GM18511 (cell line): ENCODE measurements around the gene CD180.
A peak's percentile ranks its signal among the peaks of the same experiment; 100 is the strongest.

ENCODE experiments used
- ATAC-seq: cut with Tn5 transposase; IDR thresholded peaks from one replicate; pipeline ENCODE4 v1.9.1; 2021; ENCODE audit warnings: mild to moderate bottlenecking, moderate library complexity; ENCODE audit not compliant: unreplicated experiment

CD180 gene

DNA sequence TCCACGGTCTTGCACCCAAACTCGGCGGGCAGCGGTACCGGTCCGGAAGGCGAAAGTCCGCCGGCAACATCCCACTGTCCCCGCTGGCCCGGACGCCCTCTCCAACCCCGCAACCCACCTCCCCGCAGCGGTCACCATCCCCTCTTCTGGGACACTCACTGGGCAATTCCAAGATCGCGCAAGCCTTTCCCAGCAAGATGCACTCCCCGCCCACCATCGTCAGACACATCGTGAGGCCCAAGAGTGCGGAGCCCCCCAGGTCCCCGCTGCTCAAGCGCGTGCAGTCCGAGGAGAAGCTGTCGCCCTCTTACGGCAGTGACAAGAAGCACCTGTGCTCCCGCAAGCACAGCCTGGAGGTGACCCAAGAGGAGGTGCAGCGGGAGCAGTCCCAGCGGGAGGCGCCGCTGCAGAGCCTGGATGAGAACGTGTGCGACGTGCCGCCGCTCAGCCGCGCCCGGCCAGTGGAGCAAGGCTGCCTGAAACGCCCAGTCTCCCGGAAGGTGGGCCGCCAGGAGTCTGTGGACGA lies 33.3 kb downstream of the CD180 start:
- no peak for ATAC-seq

DNA sequence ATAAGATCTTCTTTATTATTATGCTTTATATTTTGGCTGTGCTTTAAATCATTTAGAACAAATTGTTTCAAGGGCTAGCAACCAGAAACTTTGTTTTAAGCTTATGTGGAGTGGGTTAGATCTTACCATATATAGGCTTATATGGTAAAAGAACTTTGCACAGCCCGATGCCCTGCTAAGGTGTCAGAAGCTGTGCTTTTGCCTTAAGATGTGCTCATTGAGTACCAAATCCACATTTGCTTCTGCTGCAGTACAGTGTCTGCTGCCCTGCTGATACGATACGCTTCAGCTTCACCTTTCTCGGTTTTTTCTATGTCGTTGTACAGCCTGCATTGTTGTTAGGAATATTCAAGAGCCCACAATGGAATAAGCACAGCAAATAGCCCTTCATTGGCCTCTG lies 34.8 kb downstream of the CD180 start:
- ATAC-seq = no peak

DNA sequence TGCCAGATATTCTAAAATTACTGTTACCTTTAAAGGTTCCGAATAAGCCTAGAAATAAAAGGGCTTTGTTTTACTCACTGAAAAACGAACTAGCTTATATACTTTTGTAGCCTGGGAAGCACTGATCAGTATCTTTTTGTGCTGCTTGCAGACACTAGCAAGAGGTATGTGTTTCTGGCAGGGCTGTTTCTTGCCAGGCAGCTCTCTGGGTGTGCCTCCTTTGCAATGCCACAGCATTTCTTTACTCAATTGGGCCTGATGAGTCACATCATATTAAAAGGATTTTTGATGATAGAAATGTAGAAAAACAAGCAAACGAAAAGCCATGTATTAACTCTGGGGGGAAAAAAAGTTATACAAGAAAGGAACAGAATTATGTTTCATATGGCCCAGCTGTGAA lies 35.6 kb downstream of the CD180 start:
- ATAC-seq = no peak

DNA sequence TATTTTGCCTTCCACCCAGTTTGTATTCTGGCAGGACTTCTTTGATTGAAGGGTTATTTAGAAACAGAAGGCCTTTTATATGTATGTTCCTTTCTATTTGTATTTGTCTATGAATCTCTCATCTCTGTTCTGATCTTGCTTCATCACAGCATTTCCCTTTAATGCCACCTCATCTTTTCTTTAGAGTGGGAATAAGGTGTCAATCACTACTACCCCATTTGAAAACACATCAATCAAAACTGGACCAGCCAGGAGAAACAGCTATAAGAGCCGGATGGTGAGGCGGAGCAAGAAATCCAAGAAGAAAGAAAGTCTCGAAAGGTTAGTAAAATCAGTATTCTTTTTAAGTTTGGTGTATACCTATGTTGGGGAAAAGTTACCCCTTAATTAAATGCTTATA lies 36.3 kb downstream of the CD180 start:
- no peak for ATAC-seq

DNA sequence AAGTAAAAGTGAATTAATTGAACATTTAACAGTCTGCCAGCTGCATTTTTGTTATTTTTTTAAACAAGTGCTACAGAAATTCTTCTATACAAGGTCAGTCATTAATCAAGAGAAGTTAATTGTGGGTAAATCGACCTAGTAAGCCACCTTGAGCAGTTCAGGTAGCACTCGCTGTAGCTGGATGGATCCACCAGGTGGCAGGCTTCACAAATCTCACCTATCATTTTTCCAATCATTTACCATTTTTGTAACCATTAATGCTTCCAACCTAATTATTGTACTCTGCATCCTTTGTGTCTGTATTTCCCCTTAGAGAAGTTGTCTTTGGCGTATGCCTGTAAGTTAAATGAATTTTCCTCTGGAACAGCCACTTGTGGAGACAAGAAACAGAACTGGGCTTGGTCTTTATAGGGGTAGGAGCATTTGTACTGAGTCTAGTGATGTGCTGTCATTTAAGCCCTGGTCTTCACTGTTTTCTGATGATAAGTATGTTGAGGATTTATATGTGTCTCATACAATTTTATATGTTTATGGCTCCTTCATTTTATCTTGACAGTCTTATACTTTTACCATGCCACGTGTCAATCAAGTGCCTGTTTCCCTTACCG lies 39.5 kb downstream of the CD180 start:
- peak; percentile 77 for ATAC-seq

DNA sequence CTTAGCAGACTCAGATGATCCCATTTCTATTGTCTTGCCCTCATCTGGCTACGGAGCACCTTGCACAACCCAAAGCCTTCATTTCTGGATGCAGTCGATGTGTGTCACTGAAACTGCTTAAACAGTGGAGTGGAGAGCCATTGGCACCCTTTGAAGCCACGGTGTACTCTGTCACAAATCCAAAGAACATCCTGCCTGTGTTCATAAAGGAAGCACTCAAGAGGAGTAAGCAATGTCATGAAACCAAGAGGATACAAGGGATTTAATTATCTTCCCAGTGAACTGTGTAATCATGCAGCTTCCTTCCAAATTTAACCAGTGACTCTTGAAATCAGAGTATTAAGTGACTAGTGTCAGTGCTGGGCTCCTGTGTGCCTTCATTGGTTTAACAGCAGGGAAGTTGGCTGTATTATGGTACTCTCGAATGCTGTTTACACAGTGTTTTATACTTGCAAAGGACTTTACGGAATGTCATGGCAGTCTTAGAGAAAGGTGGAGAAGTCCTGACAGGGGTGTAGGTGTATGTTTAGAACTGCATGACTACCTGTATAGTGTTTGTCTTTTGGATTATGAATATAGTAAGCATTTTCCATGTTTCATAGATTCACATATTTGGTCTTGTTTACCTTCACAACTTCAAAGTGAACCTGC lies 41.9 kb downstream of the CD180 start:
- ATAC-seq = no peak

DNA sequence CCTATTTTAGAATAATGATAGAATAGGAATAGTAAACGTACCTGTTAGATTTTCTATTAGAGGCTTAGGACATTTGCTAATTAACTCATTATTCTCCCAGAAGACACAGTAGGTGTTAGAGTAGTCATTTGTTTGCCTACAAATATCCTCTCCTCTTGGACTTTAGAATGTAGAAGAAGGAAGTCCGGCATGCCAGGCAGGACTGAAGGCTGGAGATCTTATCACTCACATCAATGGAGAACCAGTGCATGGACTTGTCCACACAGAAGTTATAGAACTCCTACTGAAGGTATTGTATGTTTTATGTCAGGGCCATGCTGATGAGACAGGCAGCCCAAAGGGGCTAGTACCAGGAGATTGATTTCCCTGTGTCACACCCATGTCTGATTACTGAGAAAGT lies 43.3 kb downstream of the CD180 start:
- ATAC-seq = no peak

DNA sequence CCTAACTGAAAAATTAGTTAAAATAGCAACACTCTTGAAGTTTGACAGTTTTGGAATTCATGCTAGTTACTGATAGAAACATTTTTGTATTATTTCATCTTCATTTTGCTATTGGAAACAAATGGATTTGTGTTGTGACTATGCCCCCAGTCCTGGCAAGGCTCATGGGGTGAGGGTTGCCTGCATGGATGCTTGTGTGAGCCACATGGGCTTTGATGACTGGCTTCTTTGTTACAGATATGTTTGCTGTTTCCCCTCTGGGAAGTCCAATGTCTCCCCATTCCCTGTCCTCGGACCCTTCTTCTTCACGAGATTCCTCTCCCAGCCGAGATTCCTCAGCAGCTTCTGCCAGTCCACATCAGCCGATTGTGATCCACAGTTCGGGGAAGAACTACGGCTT lies 44.2 kb downstream of the CD180 start:
- ATAC-seq = no peak

DNA sequence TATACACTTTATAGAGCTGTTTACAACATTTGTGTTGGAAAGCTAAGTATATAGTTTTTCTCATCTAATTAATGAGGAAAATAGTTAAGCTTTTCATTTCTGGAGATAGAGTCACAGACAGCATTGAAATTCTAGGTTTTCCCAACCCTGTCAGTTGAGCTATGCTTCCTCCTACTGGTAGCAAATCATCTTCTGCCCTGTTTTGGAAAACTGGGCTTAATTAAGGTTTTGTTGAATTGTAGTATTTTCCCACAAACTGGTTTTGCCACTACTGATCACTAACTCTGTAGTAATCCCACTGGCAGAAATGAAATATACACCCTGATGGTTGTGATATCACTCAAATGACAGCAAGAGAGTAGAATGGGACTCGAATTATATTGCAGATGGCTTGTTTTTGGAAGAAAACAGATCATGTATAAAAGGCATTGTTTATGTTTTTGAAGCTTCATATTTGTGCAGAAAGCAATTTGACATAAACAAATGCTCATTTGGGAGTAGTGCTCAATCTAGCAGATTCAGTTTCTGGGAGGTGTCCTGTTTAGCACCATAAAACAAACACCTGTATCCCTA lies 46.6 kb downstream of the CD180 start:
- no peak for ATAC-seq

DNA sequence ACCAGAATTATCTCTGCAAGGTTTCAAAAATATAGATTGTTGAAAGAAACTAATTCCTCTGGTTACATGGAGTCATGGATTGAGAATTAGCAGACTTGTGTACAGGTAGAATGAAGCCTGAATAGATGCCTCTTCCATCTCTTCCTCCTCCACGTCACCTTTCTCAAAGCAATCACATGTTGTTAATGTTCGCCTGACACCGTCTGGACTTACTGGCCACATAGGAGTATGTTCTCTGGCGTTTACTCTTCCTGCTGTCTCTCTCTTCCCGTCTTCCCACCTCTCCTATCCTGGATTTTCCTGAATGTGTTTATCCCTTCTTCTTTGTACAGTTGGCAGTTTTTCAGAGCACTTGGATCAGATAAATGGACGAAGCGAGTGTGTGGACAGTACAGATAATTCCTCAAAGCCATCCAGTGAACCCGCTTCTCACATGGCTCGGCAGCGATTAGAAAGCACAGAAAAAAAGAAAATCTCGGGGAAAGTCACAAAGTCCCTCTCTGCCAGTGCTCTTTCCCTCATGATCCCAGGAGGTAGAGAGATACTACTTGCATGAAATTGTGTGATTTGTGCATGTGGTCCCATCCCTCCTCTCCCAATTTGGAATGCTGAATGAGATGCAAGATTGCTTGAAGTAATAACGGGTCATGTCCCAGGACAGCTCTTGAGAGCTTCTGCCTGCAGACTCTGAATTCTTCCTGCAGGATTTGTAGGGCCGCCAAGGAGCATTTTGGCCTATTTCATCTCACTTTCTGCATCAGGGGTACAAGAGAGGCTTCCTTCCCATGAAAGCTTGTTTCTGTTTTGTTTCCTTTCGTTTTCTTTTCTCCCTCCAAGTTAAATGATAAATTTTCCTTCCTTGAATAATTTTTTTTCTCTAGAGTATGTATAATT lies 47.3 kb downstream of the CD180 start:
- ATAC-seq = no peak

DNA sequence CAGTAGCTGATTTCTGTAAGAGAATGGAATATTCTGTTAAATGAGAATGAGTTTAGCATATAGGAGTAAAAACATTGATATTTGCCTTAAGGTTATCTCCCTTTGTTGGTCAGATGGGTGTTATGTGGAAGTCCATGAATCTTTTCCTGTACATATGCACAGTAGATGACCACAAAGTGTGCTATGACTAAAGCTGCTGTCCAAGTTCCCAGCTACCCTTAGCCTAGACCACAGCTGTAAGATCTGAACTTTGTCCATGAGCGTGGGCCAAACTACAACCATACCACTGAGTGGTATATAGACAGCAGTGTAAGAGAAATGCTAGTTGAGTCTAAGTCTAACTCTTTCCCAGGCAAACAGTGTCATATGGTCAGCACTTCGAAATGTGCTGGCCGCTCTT lies 48.8 kb downstream of the CD180 start:
- ATAC-seq = no peak

DNA sequence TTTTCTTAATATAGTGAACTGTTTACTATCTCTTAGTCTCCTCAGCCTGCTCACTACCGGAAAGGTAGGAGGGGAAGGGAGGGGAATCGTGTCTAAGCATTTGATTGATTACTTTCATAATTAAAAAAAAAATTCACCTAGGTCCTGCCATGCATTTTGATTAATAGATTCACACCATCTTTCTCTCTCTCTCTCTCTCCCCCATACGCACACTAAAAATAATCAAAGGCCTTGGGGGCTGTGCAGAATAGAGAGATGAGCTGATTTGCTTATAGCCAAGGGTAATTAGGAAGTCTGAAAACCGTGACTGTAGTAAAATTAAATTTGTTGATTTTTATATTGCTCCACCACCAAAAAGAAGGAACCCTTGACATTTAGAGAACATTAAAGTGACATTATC lies 49.6 kb downstream of the CD180 start:
- ATAC-seq = no peak

DNA sequence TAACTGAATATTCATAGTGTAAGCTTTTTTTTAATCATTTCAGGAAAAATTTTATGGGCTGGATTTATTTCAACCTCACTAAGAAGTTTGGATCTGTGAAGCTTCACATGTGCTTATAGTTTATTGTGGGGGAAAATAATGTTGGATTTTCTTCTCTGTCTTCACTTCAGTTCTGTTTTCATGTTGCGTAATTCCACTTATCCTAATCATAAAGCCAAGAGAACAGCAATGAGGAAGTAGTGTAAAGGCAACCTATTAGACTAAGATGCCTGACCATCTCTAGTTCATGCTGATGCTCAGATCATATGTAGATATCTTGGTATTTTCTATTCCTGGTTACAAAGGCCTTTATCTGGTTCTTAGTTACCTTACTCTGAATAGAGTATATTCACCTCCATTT lies 50.0 kb downstream of the CD180 start:
- ATAC-seq = no peak

DNA sequence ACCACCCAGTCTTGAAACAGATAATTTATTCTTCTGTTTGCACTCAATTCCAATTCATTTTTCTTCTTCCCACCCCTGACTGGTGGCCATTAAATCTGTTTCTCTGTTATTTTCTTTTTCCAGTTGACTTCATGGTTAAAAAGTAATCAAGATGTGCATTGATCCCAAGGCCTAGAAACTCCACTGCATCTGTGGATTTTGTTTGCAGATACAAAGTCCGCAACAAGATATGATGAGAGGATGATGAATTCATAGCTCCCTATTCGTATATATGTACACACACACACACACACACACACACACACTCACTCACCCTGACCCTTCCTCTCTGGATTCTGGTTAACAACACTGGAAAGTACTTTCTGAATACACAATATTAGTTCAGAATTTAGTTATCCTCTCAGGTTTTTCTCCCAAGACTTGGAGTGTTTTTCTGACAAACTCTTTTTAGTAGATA lies 52.4 kb downstream of the CD180 start:
- ATAC-seq = no peak

DNA sequence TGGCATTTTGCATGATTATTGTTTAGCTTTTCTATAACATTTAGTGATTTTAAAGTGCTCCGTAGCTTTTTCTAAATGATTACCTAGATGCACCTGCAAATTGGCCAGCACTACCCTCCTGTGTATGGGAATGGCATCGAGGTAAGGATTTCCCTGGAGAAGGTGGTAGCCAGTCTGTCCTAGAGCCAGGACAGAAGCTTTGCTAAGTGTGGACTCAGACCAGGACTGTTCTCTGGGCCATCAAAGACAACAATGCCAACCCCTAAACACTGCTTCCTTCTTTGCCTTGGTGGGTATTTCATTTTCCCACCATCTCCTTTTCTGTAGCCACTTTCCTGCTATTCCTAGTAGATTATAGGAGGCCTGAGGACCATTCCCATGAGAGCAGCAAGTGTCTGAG lies 53.0 kb downstream of the CD180 start:
- no peak for ATAC-seq

DNA sequence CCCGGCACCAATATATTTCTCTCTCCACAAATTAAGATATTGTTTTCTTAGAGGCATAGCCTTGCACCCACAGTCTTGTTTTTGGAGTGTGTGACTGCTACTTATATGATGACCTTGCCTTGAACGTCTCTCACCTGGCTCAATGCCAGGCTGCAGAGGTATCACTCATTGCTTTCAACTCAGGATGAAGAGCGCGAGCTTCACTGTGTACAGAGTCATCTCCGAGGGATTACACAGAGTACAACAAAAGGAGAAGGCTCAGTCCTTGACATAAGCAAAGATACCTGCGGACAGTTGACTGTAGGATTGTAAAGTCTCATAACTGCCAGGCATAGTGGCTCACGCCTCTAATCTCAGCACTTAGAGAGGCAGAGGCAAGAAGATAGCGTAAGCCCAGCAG lies 53.8 kb downstream of the CD180 start:
- no peak for ATAC-seq

DNA sequence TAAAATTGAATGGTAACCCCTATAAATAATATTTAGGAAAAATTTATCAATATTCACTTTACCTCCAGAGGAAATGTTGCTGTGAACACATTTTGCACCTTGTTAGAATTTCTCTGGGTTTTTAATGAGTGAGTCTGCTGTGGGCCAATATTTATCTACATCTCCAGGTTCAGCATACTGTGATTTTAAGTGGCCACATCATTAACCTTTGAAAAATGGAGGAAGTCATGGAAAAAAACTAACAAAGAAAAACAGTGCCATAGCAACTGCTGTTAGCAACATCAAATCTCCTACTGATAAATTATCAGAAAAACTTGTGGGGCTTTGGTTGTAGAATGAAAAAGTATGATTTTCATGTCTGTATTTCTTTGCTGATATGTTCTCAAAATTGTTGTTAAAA lies 55.0 kb downstream of the CD180 start:
- ATAC-seq = no peak

DNA sequence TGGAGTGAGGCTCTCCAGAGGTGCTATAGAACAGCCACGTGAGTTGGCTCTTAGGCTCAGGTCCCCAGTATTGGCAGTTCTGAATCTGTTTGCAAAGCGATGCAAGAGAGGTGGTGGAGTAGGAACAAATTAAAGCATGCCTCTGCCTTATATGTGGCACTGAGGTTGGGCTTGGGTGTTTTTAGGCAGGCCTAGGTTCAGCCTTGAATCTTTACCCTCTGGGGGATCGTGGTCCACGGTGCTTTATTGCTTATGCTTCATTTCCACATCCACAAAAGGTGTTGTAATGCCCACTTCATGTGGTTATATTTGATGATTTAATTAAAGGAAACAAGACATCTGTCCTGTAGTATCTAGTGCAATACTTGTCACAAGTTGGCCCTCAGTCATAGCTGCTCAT lies 56.2 kb downstream of the CD180 start:
- no peak for ATAC-seq

DNA sequence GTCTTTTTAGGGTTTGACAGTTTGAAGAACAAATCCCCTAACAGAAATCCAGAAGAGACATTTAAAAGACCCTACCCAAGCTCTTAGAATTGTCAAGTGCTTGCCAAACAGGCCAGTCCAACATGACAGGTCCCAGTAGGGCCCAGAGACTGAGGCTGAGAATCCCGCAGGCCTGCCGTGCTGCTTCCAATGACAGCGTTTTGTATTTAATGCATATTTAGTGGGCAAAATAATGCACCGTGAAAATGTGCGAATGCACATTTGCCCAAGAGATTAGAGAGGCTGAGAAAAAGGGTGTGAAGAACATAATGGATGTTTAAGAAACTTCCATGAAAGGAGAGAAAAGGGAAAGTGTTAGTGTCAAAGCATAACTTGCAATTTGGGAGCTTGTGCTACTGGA lies 57.6 kb downstream of the CD180 start:
- ATAC-seq = no peak

DNA sequence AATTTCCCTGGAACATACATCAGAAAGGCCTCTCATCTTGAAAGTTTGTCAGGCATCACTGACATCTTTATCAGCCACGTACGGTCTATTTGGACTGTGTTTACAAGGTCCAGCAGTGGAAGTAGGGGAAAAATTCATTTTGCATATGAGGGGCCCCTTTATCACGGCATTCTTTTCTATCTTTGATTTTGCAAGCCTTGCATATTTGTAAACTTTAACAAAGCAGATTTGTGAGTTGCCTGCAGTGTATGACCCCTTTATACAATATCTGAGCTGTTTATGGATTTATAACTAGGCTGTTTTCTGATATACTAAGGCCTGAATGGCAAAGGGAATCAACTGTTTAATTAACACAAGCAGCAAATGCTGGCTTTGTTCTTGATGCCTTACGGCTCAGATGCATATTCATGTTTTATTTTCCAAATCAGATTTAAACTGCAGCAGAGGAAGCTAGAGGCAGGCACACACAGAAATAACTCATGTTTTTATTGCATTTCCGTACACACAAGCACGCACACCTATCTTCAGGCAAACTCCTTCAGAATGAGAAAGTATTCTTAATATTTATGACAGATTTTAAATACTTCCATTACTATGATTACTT lies 61.1 kb downstream of the CD180 start:
- ATAC-seq = no peak

DNA sequence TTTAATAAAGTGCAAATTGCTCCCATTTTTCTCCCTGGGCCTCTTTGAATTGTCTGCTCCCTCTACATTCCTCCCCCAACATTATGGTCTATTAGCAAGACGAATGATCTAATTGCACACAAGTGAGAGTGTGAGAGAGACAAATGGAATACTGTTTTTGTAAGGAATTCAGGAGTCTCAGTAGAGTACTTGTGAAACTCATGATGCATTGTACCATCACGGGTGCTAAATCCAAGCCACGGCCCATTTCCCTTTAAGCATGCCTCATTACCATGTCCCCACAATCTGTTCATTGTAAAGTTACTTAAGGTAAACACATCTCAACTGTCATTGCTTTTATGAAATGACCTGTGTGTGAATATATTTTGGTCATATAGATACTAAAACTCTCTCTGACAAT lies 62.8 kb downstream of the CD180 start:
- no peak for ATAC-seq
